ENCODE measurements around the gene HIBCH. TPM values are rescaled to one million over a fixed set of nuclear protein-coding genes. Genes with fewer than 3 reads are reported as not detected.

HIBCH gene
- total RNA-seq, 4 donors from 2014 or later: 16.5 to 20.1 (median 18.3) TPM

DNA sequence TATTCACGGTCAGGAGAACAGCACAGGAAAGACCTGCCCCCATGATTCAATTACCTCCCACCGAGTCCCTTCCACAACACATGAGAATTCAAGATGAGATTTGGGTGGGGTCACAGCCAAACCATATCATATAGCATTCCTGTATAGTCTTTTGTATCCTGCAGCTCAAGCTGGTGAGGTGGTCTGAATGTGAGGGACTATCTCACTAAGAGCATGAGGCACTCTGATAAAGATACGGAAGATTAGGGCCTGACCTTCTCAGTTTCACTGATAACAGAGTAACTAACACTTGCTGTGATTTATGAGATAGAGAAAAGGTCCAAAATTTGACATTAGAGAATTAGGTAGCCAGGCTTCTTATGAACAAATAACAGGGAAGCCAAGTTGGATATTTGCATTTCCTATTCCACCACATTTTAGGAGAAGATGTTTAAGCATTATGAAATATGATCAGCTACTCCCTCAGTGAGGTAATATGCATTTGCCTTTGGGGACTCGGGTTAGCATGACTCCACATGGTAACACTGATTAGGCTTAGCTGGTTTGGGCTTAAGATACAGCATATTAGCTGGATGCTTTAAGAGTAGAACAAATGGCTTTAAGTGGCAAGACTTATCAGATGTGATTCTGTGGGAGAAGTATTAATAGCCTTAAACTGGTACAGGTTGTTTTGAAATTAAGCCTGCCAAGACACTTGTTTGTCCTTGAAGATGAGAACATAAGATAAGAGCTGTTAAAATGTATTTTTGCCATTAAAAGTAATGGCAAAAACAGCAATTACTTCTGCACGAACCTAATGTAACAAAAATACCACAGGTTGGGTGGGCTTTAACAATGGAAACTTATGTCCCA lies 150.2 kb downstream of the HIBCH start:
- Histone ChIP-seq H3K4me1 (no peaks in the 10 kb centered on the region), H3K27ac (no peak overlapping the region), H3K27me3 (no peaks in the 10 kb centered on the region), H3K36me3 (no peaks in the 10 kb centered on the region), H3K9me3 (peaks cover 0 to 11% (median 0%) of the 10 kb centered on the region in 3 donors), H3K4me3 (no peak overlapping the region)
- WGBS, 2 donors (ENCODE audit: low coverage in 1 of 2): 59 to 65% methylated on average over 3 to 5 of the region's 5 CpGs
- ATAC-seq: no peak
- TF ChIP-seq POLR2AphosphoS5 (IDR thresholded peaks at IDR 0.05) (no peak), EP300 (IDR thresholded peaks at IDR 0.05) (no peak), POLR2A (IDR thresholded peaks at IDR 0.05) (no peak)
- TF ChIP-seq, protein P1, sequence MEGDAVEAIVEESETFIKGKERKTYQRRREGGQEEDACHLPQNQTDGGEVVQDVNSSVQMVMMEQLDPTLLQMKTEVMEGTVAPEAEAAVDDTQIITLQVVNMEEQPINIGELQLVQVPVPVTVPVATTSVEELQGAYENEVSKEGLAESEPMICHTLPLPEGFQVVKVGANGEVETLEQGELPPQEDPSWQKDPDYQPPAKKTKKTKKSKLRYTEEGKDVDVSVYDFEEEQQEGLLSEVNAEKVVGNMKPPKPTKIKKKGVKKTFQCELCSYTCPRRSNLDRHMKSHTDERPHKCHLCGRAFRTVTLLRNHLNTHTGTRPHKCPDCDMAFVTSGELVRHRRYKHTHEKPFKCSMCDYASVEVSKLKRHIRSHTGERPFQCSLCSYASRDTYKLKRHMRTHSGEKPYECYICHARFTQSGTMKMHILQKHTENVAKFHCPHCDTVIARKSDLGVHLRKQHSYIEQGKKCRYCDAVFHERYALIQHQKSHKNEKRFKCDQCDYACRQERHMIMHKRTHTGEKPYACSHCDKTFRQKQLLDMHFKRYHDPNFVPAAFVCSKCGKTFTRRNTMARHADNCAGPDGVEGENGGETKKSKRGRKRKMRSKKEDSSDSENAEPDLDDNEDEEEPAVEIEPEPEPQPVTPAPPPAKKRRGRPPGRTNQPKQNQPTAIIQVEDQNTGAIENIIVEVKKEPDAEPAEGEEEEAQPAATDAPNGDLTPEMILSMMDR (IDR thresholded peaks at IDR 0.05): no peak

DNA sequence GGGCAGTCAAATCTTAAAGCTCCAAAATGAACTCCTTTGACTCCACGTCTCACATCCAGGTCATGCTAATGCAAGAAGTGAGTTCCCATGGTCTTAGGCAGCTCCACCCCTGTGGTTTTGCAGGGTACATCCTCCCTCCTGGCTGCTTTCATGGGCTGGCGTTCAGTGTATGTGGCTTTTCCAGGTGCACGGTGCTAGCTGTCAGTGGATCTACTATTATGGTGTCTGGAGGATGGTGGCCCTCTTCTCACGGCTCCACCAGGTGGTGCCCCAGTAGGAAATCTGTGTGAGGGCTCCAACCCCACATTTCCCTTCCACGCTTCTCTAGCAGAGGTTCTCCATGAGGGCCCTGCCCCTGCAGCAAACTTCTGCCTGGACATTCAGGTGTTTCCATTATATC lies 151.9 kb downstream of the HIBCH start:
- no peak overlapping the region for H3K4me3 ChIP-seq
- H3K36me3 ChIP-seq: no peaks in the 10 kb centered on the region
- no peaks in the 10 kb centered on the region for H3K4me1 ChIP-seq
- 94% methylated on average over 4 of the region's 5 CpGs; no CpG with 5 or more reads in 1 of the 2 donors for WGBS, 2 donors (ENCODE audit: low coverage in 1 of 2)
- TF ChIP-seq EP300 (IDR thresholded peaks at IDR 0.05) (no peak), POLR2AphosphoS5 (IDR thresholded peaks at IDR 0.05) (no peak), POLR2A (IDR thresholded peaks at IDR 0.05) (no peak)
- TF ChIP-seq, protein P1 (IDR thresholded peaks at IDR 0.05): no peak
- peaks cover 0 to 11% (median 0%) of the 10 kb centered on the region in 3 donors for H3K9me3 ChIP-seq
- H3K27ac ChIP-seq: no peak overlapping the region
- no peaks in the 10 kb centered on the region for H3K27me3 ChIP-seq
- no peak for ATAC-seq

DNA sequence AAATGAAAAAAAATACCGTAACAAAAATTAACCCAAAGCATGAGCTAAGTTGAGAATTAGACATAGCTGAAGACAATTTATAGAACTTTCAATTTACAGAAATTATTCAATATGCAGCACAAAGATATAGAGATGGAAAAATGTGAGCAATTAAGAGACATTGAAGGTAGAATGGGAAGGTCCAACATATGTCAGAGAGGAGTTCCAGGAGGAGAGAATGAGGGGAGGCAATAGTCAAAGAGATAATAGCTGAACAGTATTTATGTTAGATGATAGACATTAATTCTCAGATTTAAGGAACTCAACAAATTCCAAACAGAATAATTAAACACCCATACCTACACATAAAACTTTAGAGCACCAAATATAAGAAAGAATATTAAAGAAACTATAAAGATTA lies 154.1 kb downstream of the HIBCH start:
- TF ChIP-seq, protein P1 (IDR thresholded peaks at IDR 0.05): no peak
- TF ChIP-seq EP300 (IDR thresholded peaks at IDR 0.05): no peak
- Histone ChIP-seq H3K4me1 (no peaks in the 10 kb centered on the region), H3K9me3 (peaks cover 0 to 11% (median 0%) of the 10 kb centered on the region in 3 donors), H3K36me3 (no peaks in the 10 kb centered on the region), H3K27me3 (no peaks in the 10 kb centered on the region), H3K27ac (no peak overlapping the region), H3K4me3 (no peak overlapping the region)
- ATAC-seq: no peak
- WGBS, 2 donors (ENCODE audit: low coverage in 1 of 2): 100% methylated on average over 1 of the region's 1 CpG; no CpG with 5 or more reads in 1 of the 2 donors

DNA sequence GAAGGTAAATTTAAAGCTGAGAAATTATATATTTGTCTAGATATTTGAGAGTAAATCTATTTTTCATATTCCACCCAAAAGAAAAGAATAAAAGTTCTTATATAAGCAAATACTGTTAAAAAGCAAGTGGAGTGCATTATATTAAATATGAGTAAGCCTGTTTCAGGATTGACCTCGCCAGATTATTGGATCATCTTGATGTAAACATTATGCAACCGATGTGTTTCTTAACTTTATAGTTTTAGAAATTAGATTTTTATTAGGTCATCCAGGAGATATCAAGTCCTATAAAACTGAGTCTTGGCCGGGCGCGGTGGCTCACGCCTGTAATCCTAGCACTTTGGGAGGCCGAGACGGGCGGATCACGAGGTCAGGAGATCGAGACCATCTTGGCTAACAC lies 156.8 kb downstream of the HIBCH start:
- Histone ChIP-seq H3K36me3 (no peaks in the 10 kb centered on the region), H3K9me3 (peaks cover 0 to 4% (median 0%) of the 10 kb centered on the region in 3 donors), H3K4me1 (peaks cover 0 to 7% (median 0%) of the 10 kb centered on the region in 3 donors), H3K4me3 (no peak overlapping the region), H3K27ac (no peak overlapping the region), H3K27me3 (no peaks in the 10 kb centered on the region)
- TF ChIP-seq EP300 (IDR thresholded peaks at IDR 0.05) (no peak), POLR2AphosphoS5 (IDR thresholded peaks at IDR 0.05) (no peak), POLR2A (IDR thresholded peaks at IDR 0.05) (no peak)
- WGBS, 2 donors (ENCODE audit: low coverage in 1 of 2): 81 to 94% methylated on average over 3 to 6 of the region's 11 CpGs
- no peak for ATAC-seq

DNA sequence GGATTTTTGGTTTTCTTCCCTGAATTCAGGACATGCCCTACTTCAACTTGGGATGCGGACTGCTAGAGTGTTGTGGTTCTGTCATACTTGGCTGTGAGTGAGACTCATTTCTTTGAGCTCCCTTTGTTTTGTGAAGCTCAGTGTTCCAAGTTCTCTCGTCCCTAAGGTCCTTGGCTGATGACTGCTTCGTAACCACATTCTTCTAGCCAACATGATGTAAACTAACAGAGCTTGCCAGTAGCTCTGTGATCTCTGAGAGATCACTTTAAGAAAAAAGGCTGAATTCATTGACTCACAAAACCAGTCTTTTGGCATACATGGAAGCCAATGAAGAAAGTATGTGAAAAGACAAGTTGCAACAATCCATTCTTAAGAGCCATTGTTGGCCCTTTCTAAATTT lies 160.2 kb downstream of the HIBCH start:
- H3K9me3 ChIP-seq: no peaks in the 10 kb centered on the region
- peaks cover 0 to 7% (median 0%) of the 10 kb centered on the region in 3 donors for H3K4me1 ChIP-seq
- H3K36me3 ChIP-seq: no peaks in the 10 kb centered on the region
- no peak overlapping the region for H3K4me3 ChIP-seq
- peak overlapping the region in 2 of 4 donors; percentile 42 to 53 for H3K27ac ChIP-seq
- H3K27me3 ChIP-seq: no peaks in the 10 kb centered on the region
- TF ChIP-seq POLR2AphosphoS5 (IDR thresholded peaks at IDR 0.05) (peak; percentile 46), POLR2A (IDR thresholded peaks at IDR 0.05) (no peak)
- TF ChIP-seq, protein P1 (IDR thresholded peaks at IDR 0.05): no peak
- ATAC-seq: peak; percentile 93
- 25 to 40% methylated on average over 3 of the region's 3 CpGs for WGBS, 2 donors (ENCODE audit: low coverage in 1 of 2)
